K562 (cell line): Measurements from ENCODE around the gene OR6S1. TPM values are rescaled to one million over a fixed set of nuclear protein-coding genes. Genes with fewer than 3 reads are reported as not detected.

Source experiments
- BACH1 ChIP-seq: fragments of 200-800 bp; sonication (Bioruptor generic); IDR thresholded peaks from 2 replicates; pipeline ENCODE4 v1.6.1; 2016; ENCODE audit warnings: missing genetic modification characterization, missing compliant biosample characterization
- CBFA2T3 ChIP-seq: fragments of 450-650 bp; IDR thresholded peaks from 2 replicates; pipeline ENCODE4 v1.6.1; 2017
- ESRRA ChIP-seq: fragments of 450-650 bp; IDR thresholded peaks from 2 replicates; pipeline ENCODE4 v1.6.1; 2014; ENCODE audit warnings: low read depth, mild to moderate bottlenecking, moderate library complexity, borderline replicate concordance
- ETS2 ChIP-seq: IDR thresholded peaks from 2 replicates; pipeline ENCODE4 v1.6.1; 2016; ENCODE audit warnings: borderline replicate concordance, missing genetic modification characterization, mild to moderate bottlenecking, moderate library complexity, missing compliant biosample characterization; ENCODE audit not compliant: poor library complexity, severe bottlenecking
- HDAC3 ChIP-seq: fragments of 450-650 bp; IDR thresholded peaks from 2 replicates; pipeline ENCODE4 v1.6.1; 2018; ENCODE audit warnings: borderline replicate concordance, mild to moderate bottlenecking, moderate library complexity; ENCODE audit not compliant: partially characterized antibody
- HDAC8 ChIP-seq: fragments of 450-650 bp; IDR thresholded peaks from 2 replicates; pipeline ENCODE4 v1.6.1; 2016; ENCODE audit warnings: mild to moderate bottlenecking, missing genetic modification characterization, moderate library complexity, missing compliant biosample characterization
- KHSRP ChIP-seq: fragments of 450-650 bp; IDR thresholded peaks from 2 replicates; pipeline ENCODE4 v1.6.1; 2017
- MAZ ChIP-seq, 2 experiments: fragments of 450-650 bp in 1 of 2; sonication (generic) in 1 of 2; formaldehyde crosslinking; IDR thresholded peaks in 1 of 2; conservative IDR thresholded peaks in 1 of 2; 2 replicates each; pipeline versions ENCODE4 v1.4.0 to v1.5.0; 2020; ENCODE audit warnings: mild to moderate bottlenecking in 1 of 2, missing genetic modification reagents in 1 of 2
- PTTG1 ChIP-seq: fragments of 450-650 bp; IDR thresholded peaks from 2 replicates; pipeline ENCODE4 v1.6.1; 2016; ENCODE audit warnings: low read depth, mild to moderate bottlenecking, missing genetic modification characterization, missing compliant biosample characterization
- RFX5 ChIP-seq: IDR thresholded peaks from 2 replicates; pipeline ENCODE4 v1.6.1; 2011; ENCODE audit warnings: low read depth, mild to moderate bottlenecking, improper control_type of control experiment, low read length
- SIN3A ChIP-seq, 2 experiments: fragments of 150-350 bp in 1 of 2; IDR thresholded peaks; 2 replicates each; pipeline ENCODE4 v1.6.1; 2011 to 2016; ENCODE audit warnings: borderline replicate concordance in 2 of 2, low read depth in 2 of 2, low read length in 2 of 2, mild to moderate bottlenecking in 2 of 2, moderate library complexity in 2 of 2; ENCODE audit not compliant: control insufficient read depth in 1 of 2
- SMARCA4 ChIP-seq: fragments of 450-650 bp; IDR thresholded peaks from 2 replicates; pipeline ENCODE4 v1.6.1; 2016
- SP2 ChIP-seq: IDR thresholded peaks from 2 replicates; pipeline ENCODE4 v1.6.1; 2011; ENCODE audit warnings: mild to moderate bottlenecking, low read depth, low read length, moderate library complexity; ENCODE audit not compliant: poor library complexity, severe bottlenecking; ENCODE audit errors: extremely low read depth
- SREBF2 ChIP-seq: sonication (generic); formaldehyde crosslinking; IDR thresholded peaks from 2 replicates; pipeline ENCODE4 v1.4.0; 2020; ENCODE audit warnings: mild to moderate bottlenecking, missing genetic modification reagents
- TAF9B ChIP-seq: fragments of 450-650 bp; IDR thresholded peaks from 2 replicates; pipeline ENCODE4 v1.6.1; 2018; ENCODE audit warnings: mild to moderate bottlenecking; ENCODE audit not compliant: partially characterized antibody
- U2AF1 ChIP-seq: fragments of 200-400 bp; formaldehyde crosslinking; optimal IDR thresholded peaks from 2 replicates; pipeline ENCODE3; 2017; ENCODE audit warnings: mild to moderate bottlenecking, low read depth, low read length, moderate library complexity
- WHSC1 ChIP-seq: IDR thresholded peaks from one replicate; pipeline ENCODE4 v1.6.1; 2012; ENCODE audit warnings: low read length, control low read depth, inconsistent platforms
- ZEB2 ChIP-seq: fragments of 450-650 bp; IDR thresholded peaks from 2 replicates; pipeline ENCODE4 v1.6.1; 2016
- ZZZ3 ChIP-seq: fragments of 450-650 bp; IDR thresholded peaks from 2 replicates; pipeline ENCODE4 v1.6.1; 2016; ENCODE audit warnings: antibody characterized with exemption, mild to moderate bottlenecking, moderate library complexity
- polyA plus RNA-seq, 8 experiments: library from polyadenylated mRNA; depleted of rRNA in 4 of 8; stranded (reverse) in 5 of 8; unstranded in 3 of 8; fragments of >200 nt; fragmentation: Nextera tagmentation in 2 of 8; fragmentation: Illumina TruSeq in 1 of 8; extraction: Ambion mirVana in 2 of 8; extraction: Trizol in 1 of 8; gene quantifications; 2 replicates each; pipeline versions ENCODE4 v1.2.1 to v1.2.3, GENCODE V29; 2011 to 2014; ENCODE audit warnings: inconsistent platforms in 1 of 8, missing spikeins in 1 of 8
- total RNA-seq, 7 experiments: library from RNA; depleted of rRNA in 6 of 7; stranded (reverse); fragments of >200 nt in 6 of 7; fragmentation: Illumina TruSeq in 2 of 7; extraction: Trizol in 2 of 7; gene quantifications; 2 replicates each; pipeline versions ENCODE4 v1.2.1 to v1.2.3, GENCODE V29; 2011 to 2021; ENCODE audit warnings: low replicate concordance in 1 of 7
- TF ChIP-seq, protein P1 (sequence below), 2 experiments: fragments of 150-350 bp in 1 of 2; IDR thresholded peaks; 2 replicates each; pipeline ENCODE4 v1.6.1; 2012 to 2016; ENCODE audit warnings: low read depth in 2 of 2, low read length in 2 of 2, mild to moderate bottlenecking in 1 of 2, moderate library complexity in 1 of 2
- TF ChIP-seq, protein P2 (sequence below): fragments of 250-450 bp; sonication (Bioruptor Pico); IDR thresholded peaks from 2 replicates; pipeline ENCODE4 v1.5.0; 2021; ENCODE audit warnings: mild to moderate bottlenecking, borderline replicate concordance
- TF ChIP-seq, protein P3 (sequence below): fragments of 250-450 bp; sonication (Bioruptor Pico); IDR thresholded peaks from 2 replicates; pipeline ENCODE4 v1.8.0; 2022; ENCODE audit warnings: inconsistent platforms

The OR6S1 gene
- total and polyA plus RNA-seq, 9 of the 15 experiments (the other 6 are each of a cell fraction or from before 2014, with no cell fraction given) = not detected

DNA sequence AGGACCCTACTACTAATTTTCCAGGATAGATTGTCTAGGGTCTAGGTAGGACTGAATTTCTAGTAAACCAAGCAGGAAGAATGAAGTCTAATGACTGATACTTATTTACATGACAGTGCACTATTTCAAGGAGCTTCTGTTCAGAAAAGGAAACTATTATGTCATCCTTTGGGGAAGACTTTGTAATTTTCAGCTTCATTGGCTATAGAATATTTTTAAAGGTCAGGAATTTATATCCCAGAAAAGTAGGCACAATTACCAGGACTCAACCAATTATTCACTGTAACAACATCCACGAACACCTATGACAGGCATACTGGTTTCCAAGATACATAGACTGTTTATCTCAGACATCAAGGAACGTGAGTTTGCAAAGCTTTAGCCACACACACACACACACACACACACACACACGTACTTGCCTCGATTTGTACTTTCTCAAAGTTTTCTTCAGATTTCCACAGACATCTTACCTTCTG lies 23.2 kb downstream of the OR6S1 start (continued):
- TF ChIP-seq HDAC3 (no peak), WHSC1 (no peak), ESRRA (no peak), SP2 (no peak), BACH1 (tag) (peak; percentile 88), U2AF1 (no peak), HDAC8 (tag) (no peak), PTTG1 (tag) (no peak), KHSRP (no peak), ZEB2 (peak; percentile 13; the same call in 1 of the 2 replicates), SMARCA4 (peak; percentile 69), MAZ (CRISPR knock-in tag; conservative IDR thresholded peaks at IDR 0.05 in 1 of 2, IDR thresholded peaks at IDR 0.05 in 1 of 2) (no peak), ETS2 (tag) (no peak), SIN3A (IDR thresholded peaks at IDR 0.05; ENCODE audit: borderline replicate concordance in 2 of 2, control insufficient read depth in 1 of 2, low read depth in 2 of 2, low read length in 2 of 2) (no peak), TAF9B (no peak), CBFA2T3 (0 out of 2 replicates have a peak, but pooled peaks have one; percentile 30), RFX5 (no peak), SREBF2 (CRISPR knock-in tag) (no peak), ZZZ3 (no peak)
- TF ChIP-seq, protein P1, sequence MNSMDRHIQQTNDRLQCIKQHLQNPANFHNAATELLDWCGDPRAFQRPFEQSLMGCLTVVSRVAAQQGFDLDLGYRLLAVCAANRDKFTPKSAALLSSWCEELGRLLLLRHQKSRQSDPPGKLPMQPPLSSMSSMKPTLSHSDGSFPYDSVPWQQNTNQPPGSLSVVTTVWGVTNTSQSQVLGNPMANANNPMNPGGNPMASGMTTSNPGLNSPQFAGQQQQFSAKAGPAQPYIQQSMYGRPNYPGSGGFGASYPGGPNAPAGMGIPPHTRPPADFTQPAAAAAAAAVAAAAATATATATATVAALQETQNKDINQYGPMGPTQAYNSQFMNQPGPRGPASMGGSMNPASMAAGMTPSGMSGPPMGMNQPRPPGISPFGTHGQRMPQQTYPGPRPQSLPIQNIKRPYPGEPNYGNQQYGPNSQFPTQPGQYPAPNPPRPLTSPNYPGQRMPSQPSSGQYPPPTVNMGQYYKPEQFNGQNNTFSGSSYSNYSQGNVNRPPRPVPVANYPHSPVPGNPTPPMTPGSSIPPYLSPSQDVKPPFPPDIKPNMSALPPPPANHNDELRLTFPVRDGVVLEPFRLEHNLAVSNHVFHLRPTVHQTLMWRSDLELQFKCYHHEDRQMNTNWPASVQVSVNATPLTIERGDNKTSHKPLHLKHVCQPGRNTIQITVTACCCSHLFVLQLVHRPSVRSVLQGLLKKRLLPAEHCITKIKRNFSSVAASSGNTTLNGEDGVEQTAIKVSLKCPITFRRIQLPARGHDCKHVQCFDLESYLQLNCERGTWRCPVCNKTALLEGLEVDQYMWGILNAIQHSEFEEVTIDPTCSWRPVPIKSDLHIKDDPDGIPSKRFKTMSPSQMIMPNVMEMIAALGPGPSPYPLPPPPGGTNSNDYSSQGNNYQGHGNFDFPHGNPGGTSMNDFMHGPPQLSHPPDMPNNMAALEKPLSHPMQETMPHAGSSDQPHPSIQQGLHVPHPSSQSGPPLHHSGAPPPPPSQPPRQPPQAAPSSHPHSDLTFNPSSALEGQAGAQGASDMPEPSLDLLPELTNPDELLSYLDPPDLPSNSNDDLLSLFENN (IDR thresholded peaks at IDR 0.05; ENCODE audit: low read depth in 2 of 2, low read length in 2 of 2) = no peak
- TF ChIP-seq, protein P2, sequence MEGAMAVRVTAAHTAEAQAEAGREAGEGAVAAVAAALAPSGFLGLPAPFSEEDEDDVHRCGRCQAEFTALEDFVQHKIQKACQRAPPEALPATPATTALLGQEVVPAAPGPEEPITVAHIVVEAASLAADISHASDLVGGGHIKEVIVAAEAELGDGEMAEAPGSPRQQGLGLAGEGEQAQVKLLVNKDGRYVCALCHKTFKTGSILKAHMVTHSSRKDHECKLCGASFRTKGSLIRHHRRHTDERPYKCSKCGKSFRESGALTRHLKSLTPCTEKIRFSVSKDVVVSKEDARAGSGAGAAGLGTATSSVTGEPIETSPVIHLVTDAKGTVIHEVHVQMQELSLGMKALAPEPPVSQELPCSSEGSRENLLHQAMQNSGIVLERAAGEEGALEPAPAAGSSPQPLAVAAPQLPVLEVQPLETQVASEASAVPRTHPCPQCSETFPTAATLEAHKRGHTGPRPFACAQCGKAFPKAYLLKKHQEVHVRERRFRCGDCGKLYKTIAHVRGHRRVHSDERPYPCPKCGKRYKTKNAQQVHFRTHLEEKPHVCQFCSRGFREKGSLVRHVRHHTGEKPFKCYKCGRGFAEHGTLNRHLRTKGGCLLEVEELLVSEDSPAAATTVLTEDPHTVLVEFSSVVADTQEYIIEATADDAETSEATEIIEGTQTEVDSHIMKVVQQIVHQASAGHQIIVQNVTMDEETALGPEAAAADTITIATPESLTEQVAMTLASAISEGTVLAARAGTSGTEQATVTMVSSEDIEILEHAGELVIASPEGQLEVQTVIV = no peak
- TF ChIP-seq, protein P3, sequence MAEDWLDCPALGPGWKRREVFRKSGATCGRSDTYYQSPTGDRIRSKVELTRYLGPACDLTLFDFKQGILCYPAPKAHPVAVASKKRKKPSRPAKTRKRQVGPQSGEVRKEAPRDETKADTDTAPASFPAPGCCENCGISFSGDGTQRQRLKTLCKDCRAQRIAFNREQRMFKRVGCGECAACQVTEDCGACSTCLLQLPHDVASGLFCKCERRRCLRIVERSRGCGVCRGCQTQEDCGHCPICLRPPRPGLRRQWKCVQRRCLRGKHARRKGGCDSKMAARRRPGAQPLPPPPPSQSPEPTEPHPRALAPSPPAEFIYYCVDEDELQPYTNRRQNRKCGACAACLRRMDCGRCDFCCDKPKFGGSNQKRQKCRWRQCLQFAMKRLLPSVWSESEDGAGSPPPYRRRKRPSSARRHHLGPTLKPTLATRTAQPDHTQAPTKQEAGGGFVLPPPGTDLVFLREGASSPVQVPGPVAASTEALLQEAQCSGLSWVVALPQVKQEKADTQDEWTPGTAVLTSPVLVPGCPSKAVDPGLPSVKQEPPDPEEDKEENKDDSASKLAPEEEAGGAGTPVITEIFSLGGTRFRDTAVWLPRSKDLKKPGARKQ (CRISPR knock-in tag) = no peak
